A673 (cell line): ENCODE data around the gene STK10. TPM values are rescaled to one million over a fixed set of nuclear protein-coding genes. Genes with fewer than 3 reads are reported as not detected.

Experiments used
- BruUV-seq: library from RNA; stranded (reverse); fragments of 400-500 nt; replicated peaks from 2 replicates; lab custom pipeline; 2021; lab: Mats Ljungman, UMichigan
- CTCF ChIA-PET: fragments of 300-600 bp; sonication (Branson Sonifier 250); formaldehyde crosslinking; loops from one replicate; lab custom pipeline; 2022; ENCODE audit warnings: antibody characterized with exemption; lab: Charles Lee
- POLR2A ChIA-PET: fragments of 300-600 bp; sonication (Branson Sonifier 250); formaldehyde crosslinking; loops from one replicate; lab custom pipeline; 2022; ENCODE audit warnings: antibody characterized with exemption; ENCODE audit not compliant: low non-redundant PET; lab: Charles Lee
- DNase-seq: peaks from one replicate; pipeline ENCODE4 v3.0.0-alpha.2; 2015; ENCODE audit warnings: low spot score
- H3K27ac ChIP-seq: fragments of 200-600 bp; sonication (generic); 2 replicates; pipeline ENCODE4 v1.5.1; 2016; ENCODE audit warnings: mixed run types, low read depth, mild to moderate bottlenecking, mixed read lengths, antibody characterized with exemption, low read length; ENCODE audit not compliant: poor library complexity, severe bottlenecking
- H3K27me3 ChIP-seq: fragments of 200-600 bp; sonication (generic); replicated peaks from 2 replicates; pipeline ENCODE4 v1.6.1; 2017; ENCODE audit warnings: mixed run types, low read depth, mild to moderate bottlenecking, mixed read lengths, antibody characterized with exemption, low read length; ENCODE audit not compliant: insufficient read depth, poor library complexity
- H3K36me3 ChIP-seq: fragments of 200-600 bp; sonication (generic); 2 replicates; pipeline ENCODE4 v1.6.1; 2016; ENCODE audit warnings: mixed run types, mild to moderate bottlenecking, mixed read lengths, antibody characterized with exemption, low read length; ENCODE audit not compliant: insufficient read depth, poor library complexity, severe bottlenecking
- H3K4me1 ChIP-seq: fragments of 200-600 bp; sonication (generic); 2 replicates; pipeline ENCODE4 v1.6.1; 2017; ENCODE audit warnings: mixed run types, mild to moderate bottlenecking, mixed read lengths, antibody characterized with exemption, low read length; ENCODE audit not compliant: insufficient read depth, poor library complexity, severe bottlenecking
- H3K4me3 ChIP-seq: fragments of 200-600 bp; sonication (generic); 2 replicates; pipeline ENCODE4 v1.5.1; 2016; ENCODE audit warnings: low read depth, mixed run types, mild to moderate bottlenecking, mixed read lengths, low read length; ENCODE audit not compliant: poor library complexity, severe bottlenecking
- H3K9me3 ChIP-seq: fragments of 200-600 bp; sonication (generic); 2 replicates; pipeline ENCODE4 v1.6.1; 2016; ENCODE audit warnings: mixed run types, low read depth, mild to moderate bottlenecking, mixed read lengths, antibody characterized with exemption, low read length; ENCODE audit not compliant: poor library complexity, severe bottlenecking
- EZH2 ChIP-seq: fragments of 200-600 bp; sonication (generic); IDR thresholded peaks from 2 replicates; pipeline ENCODE4 v1.6.1; 2017; ENCODE audit warnings: borderline replicate concordance, low read depth, mild to moderate bottlenecking, mixed read lengths, antibody characterized with exemption, low read length; ENCODE audit not compliant: poor library complexity, severe bottlenecking
- intact Hi-C: fragments of 100-400 bp; cut with micrococcal nuclease; formaldehyde crosslinking; loops from one replicate; pipeline ENCODE4 v1.10.0; 2022; ENCODE audit not compliant: unreplicated experiment
- total RNA-seq: library from RNA; stranded (reverse); gene quantifications from 2 replicates; pipeline ENCODE4 v1.2.3, GENCODE V29; 2021
- TF ChIP-seq, protein P1 (sequence below): fragments of 300-800, 200-600 bp; sonication (generic); conservative IDR thresholded peaks from 2 replicates; pipeline ENCODE4 v1.5.1; 2017; ENCODE audit warnings: low read depth, mild to moderate bottlenecking, antibody characterized with exemption, low read length, moderate library complexity, mixed read lengths

Gene STK10
- total RNA-seq, 1 experiment from 2014 or later: 3.8 TPM

DNA sequence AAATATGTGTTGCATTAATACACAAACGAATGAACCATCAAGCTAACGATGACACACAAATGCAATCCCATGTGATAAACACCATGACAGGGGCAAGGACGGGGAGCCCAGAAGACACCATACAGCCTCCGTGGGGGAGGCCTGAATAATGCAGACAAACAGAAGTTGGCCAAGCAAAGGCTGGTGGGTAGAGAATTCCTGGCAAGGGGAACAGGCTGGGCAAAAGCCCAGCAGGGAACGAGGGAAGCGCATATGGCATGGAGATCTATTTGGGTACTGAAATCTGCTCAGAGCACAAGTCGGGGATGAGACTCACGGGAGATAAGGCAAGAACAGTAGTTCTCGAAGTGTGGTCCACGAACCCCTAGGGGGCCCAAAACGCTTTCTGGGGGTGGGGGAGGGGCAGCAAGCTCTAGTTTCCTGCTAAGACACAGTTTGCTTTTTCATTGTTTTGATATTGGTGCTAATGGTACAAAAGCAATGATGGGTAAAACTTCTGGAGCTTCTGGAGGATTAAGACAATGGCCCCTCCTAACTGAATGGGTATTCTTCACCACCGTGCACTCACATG lies 138.7 kb downstream of the STK10 start:
- Histone ChIP-seq H3K9me3 (no peaks in the 10 kb centered on the region), H3K27me3 (no peaks in the 10 kb centered on the region), H3K4me3 (no peak overlapping the region), H3K4me1 (no peaks in the 10 kb centered on the region), H3K36me3 (no peaks in the 10 kb centered on the region), H3K27ac (no peak overlapping the region)
- no TSS peak for BruUV-seq
- TF ChIP-seq EZH2: no peak
- TF ChIP-seq, protein P1, sequence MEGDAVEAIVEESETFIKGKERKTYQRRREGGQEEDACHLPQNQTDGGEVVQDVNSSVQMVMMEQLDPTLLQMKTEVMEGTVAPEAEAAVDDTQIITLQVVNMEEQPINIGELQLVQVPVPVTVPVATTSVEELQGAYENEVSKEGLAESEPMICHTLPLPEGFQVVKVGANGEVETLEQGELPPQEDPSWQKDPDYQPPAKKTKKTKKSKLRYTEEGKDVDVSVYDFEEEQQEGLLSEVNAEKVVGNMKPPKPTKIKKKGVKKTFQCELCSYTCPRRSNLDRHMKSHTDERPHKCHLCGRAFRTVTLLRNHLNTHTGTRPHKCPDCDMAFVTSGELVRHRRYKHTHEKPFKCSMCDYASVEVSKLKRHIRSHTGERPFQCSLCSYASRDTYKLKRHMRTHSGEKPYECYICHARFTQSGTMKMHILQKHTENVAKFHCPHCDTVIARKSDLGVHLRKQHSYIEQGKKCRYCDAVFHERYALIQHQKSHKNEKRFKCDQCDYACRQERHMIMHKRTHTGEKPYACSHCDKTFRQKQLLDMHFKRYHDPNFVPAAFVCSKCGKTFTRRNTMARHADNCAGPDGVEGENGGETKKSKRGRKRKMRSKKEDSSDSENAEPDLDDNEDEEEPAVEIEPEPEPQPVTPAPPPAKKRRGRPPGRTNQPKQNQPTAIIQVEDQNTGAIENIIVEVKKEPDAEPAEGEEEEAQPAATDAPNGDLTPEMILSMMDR: no peak
- intact Hi-C loops: loop anchor here (10.0 kb wide), 1 partner anchor 415 kb away; no protein-coding TSS in a partner anchor
- ChIA-PET POLR2A (no interaction called here), CTCF (no interaction called here)
- peak; percentile 15 for DNase-seq

DNA sequence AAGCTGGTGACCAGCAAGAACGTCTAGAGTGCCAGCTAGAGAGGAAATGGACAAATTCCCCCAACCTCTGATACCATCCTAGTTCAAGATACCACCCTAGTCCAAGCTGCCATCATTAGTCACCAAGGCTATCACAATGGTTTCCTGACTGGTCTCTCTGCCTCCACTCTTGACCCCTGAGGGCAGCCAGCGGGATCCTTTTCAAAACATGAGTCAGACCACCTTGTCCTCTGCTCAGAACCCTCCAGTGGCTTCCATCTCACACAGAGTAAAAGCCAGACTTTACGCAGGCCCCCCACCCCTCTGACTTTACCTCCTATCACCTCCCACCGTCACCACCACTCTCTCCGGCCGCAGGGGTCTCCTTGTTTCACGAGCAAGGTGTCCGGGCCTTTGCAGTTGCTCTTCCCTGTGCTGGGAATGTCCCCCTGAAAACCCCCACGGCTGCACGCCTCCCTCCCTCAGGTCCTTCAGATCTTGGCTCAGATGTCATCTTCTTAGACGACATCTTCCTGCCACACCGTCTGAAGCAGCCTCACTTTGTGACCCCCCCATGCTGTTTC lies 139.4 kb downstream of the STK10 start:
- no TSS peak for BruUV-seq
- H3K27me3 ChIP-seq: no peaks in the 10 kb centered on the region
- no peaks in the 10 kb centered on the region for H3K36me3 ChIP-seq
- no peak overlapping the region for H3K4me3 ChIP-seq
- intact Hi-C loops: loop anchor here (10.0 kb wide), 1 partner anchor 414 kb away; no protein-coding TSS in a partner anchor
- ChIA-PET POLR2A (no interaction called here), CTCF (no interaction called here)
- no peak for DNase-seq
- H3K9me3 ChIP-seq: no peaks in the 10 kb centered on the region
- TF ChIP-seq, protein P1: no peak
- no peak for TF ChIP-seq EZH2
- no peak overlapping the region for H3K27ac ChIP-seq
- no peaks in the 10 kb centered on the region for H3K4me1 ChIP-seq

DNA sequence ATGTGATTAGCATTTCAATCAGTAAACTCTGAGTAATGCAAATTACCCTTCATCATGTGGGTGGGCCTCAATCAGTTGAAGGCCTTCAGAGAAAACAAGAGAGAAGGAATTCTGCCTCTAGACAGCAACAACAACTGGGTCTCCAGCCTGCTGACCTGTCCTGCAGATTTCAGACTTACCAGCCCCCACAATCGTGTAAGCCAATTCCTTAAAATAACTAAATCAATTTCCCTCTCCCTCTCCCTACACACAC lies 139.9 kb downstream of the STK10 start:
- H3K9me3 ChIP-seq: no peaks in the 10 kb centered on the region
- no peaks in the 10 kb centered on the region for H3K36me3 ChIP-seq
- no peak for TF ChIP-seq EZH2
- TF ChIP-seq, protein P1: no peak
- ChIA-PET POLR2A (no interaction called here), CTCF (no interaction called here)
- H3K4me3 ChIP-seq: no peak overlapping the region
- BruUV-seq: no TSS peak
- no peak for DNase-seq
- H3K27me3 ChIP-seq: no peaks in the 10 kb centered on the region
- intact Hi-C loops: loop anchor here (10.0 kb wide), 1 partner anchor 413 kb away; no protein-coding TSS in a partner anchor
- H3K4me1 ChIP-seq: no peaks in the 10 kb centered on the region
- H3K27ac ChIP-seq: no peak overlapping the region
